ENCODE results near the gene PDLIM5. TPM values are rescaled to one million over a fixed set of nuclear protein-coding genes. Genes with fewer than 3 reads are reported as not detected.
"Not testable (repeated sequence)": the region's sequence is repeated elsewhere in the genome, so short reads cannot be mapped to it uniquely, and the experiment has no call there.

The PDLIM5 gene
- total RNA-seq, 1 experiment from 2014 or later, result 38.9 TPM

DNA sequence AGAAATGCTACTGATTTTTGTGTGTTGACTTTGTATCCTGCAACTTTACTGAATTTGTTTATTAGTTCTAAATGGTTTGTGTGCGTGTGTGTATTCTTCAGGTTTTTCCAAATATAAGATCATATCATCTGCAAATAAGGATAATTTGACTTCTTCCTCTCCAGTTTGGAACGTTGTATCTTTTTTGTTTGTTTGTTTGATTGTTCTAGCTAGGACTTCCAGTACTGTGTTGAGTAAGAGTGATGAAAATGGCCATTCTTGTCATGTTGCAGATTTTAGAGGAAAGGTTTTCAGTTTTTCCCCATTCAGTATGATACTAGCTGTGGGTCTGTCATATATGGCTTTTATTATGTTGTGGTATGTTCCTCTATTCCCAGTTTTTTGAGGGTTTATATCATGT, 61.8 kb downstream of the PDLIM5 start:
- not testable (repeated sequence) for H3K4me3 ChIP-seq; H3K27ac ChIP-seq; DNase-seq; H3K4me1 ChIP-seq; H3K9me3 ChIP-seq (replicated peaks); H3K27me3 ChIP-seq; H3K36me3 ChIP-seq

DNA sequence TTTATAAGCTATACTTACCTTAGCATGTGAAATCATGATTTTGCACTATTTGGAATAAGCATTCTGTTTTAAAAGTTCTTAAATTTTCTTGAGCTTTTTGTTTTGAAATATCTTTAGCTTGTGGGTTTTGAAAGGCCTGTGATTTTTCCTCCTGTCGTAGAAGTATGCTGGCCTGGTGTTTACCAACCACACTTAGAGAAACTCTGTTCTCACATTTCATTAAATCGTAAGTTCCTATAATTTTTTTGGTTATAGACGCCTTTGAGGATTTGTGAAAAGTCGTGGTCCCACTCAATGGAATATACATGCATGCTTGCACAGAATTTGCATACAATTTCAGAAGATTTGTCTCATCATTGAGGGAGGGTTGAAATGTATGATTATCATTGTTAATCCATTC, 63.6 kb downstream of the PDLIM5 start:
- Histone ChIP-seq H3K27ac (no peak overlapping the region), H3K27me3 (no peaks in the 10 kb centered on the region)
- DNase-seq, result no peak

DNA sequence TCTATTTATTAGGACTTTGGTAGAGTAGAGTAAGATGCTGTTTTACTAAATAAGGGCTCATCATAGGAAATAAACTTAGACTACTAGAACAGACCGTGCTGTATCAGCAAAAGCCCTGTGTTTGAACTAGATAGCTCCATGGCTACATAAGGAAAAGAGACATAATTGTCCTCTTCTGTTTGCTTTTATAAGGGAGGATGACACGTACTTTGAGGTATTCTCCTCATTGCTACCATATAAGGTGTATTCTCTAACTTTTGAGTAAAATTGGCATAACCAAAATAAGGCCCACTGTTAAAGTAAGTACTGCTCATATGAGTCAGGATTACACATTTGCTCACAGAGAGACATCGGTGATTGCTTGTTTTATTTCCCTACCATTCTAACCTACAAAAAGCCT, 64.3 kb downstream of the PDLIM5 start:
- Histone ChIP-seq H3K9me3 (replicated peaks) (no peaks in the 10 kb centered on the region), H3K27ac (no peak overlapping the region), H3K36me3 (no peaks in the 10 kb centered on the region), H3K27me3 (no peaks in the 10 kb centered on the region), H3K4me1 (no peaks in the 10 kb centered on the region), H3K4me3 (no peak overlapping the region)
- no peak for DNase-seq

More for the DNA sequence above, 63.6 kb downstream of the PDLIM5 start:
- Histone ChIP-seq H3K4me1 (no peaks in the 10 kb centered on the region), H3K9me3 (replicated peaks) (no peaks in the 10 kb centered on the region), H3K4me3 (no peak overlapping the region), H3K36me3 (no peaks in the 10 kb centered on the region)

DNA sequence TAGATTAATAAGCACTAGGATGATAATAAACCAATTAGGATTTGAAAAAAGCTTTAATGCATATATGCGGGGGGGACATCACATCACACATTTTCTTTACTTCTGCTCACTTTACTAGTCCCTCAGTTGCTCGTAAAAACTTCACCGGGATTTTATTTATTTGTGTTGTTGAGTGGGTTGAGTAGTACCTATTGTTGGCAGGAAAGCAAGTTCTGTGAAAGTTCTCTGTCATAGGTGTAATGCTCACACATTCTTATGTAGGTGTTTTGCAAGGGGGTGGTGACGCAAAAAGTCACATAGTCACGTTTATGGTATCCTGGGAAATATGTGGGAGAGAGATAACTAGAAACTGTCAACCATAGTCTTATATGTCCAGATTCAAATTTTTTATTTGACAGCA, 65.3 kb downstream of the PDLIM5 start:
- H3K27ac ChIP-seq, result no peak overlapping the region
- no peak overlapping the region for H3K4me3 ChIP-seq
- no peaks in the 10 kb centered on the region for H3K27me3 ChIP-seq
- no peaks in the 10 kb centered on the region for H3K9me3 ChIP-seq (replicated peaks)
- H3K4me1 ChIP-seq, result no peaks in the 10 kb centered on the region
- H3K36me3 ChIP-seq, result no peaks in the 10 kb centered on the region; the same call in 1 of the 2 replicates
- no peak for DNase-seq

DNA sequence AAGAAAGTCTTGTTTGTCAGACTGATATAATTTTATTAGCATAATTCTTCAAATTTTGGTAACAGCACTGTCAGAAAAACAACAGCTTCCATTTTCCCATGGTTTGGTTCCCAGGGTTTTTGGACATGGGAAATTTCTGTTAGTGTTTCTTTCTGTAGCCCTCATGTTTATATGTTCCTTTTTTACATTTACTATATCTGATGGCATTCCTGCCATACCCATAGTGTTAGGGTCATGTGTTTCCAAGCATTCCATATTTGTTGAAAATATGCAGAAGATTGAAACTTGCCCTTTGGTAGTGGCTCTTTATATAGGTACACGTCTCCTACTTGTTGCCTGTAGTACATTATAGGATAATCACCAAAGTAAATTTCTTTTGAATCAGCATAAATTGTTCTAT, 65.8 kb downstream of the PDLIM5 start:
- DNase-seq, result no peak
- Histone ChIP-seq H3K4me3 (no peak overlapping the region), H3K36me3 (no peaks in the 10 kb centered on the region; the same call in 1 of the 2 replicates), H3K27ac (no peak overlapping the region), H3K27me3 (no peaks in the 10 kb centered on the region), H3K4me1 (no peaks in the 10 kb centered on the region), H3K9me3 (replicated peaks) (no peaks in the 10 kb centered on the region)

DNA sequence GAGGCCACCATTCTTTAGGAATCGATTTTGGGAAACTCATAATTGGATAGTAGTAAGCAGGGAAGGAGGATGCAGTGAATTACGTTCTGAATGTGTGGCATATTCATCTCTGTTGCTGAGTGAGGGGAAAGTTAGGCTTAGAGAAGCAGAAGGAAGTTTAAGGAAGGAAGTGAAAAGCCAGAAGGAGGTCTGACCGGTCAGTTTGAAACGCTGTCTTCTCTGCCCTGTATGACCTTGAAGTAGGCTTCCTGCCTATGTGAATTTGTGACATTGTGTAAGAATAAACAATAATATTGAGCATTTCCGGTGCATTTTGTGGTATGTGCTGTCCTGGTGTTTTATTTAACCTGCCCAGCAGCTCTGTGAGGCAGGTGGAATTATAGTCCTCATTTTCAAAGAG, 67.3 kb downstream of the PDLIM5 start:
- H3K27ac ChIP-seq, result no peak overlapping the region
- H3K36me3 ChIP-seq, result no peaks in the 10 kb centered on the region; the same call in 1 of the 2 replicates
- no peak overlapping the region for H3K4me3 ChIP-seq
- H3K27me3 ChIP-seq, result no peaks in the 10 kb centered on the region
- no peaks in the 10 kb centered on the region for H3K9me3 ChIP-seq (replicated peaks)
- DNase-seq, result no peak
- no peaks in the 10 kb centered on the region for H3K4me1 ChIP-seq

- DNase-seq, result no peak
- Histone ChIP-seq H3K4me3 (no peak overlapping the region), H3K27me3 (no peaks in the 10 kb centered on the region), H3K36me3 (no peaks in the 10 kb centered on the region; the same call in 1 of the 2 replicates), H3K4me1 (no peaks in the 10 kb centered on the region), H3K9me3 (replicated peaks) (no peaks in the 10 kb centered on the region), H3K27ac (no peak overlapping the region)
Measured at GRCh38 chr4:94519925-94520789, 68.4 kb downstream of the PDLIM5 start.

- Histone ChIP-seq H3K36me3 (no peaks in the 10 kb centered on the region; the same call in 1 of the 2 replicates), H3K4me1 (no peaks in the 10 kb centered on the region), H3K4me3 (no peak overlapping the region), H3K9me3 (replicated peaks) (no peaks in the 10 kb centered on the region), H3K27me3 (no peaks in the 10 kb centered on the region), H3K27ac (no peak overlapping the region)
- no peak for DNase-seq
Measured at GRCh38 chr4:94523033-94523580, 71.4 kb downstream of the PDLIM5 start.

DNA sequence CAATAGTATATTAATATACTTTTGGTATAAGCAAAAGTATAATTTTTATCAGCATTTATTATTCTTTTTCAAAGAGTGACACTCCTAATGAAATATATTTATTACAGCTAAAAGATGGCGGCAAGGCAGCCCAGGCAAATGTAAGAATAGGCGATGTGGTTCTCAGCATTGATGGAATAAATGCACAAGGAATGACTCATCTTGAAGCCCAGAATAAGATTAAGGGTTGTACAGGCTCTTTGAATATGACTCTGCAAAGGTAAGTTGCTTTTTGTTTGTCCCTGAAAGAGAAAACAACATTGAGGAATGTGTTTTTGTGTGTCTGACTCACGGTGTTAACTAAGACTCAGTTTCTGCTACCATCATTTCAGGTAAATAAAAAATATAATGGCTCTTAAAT, 71.9 kb downstream of the PDLIM5 start:
- no peaks in the 10 kb centered on the region for H3K27me3 ChIP-seq
- no peaks in the 10 kb centered on the region for H3K9me3 ChIP-seq (replicated peaks)
- no peak overlapping the region for H3K4me3 ChIP-seq
- no peaks in the 10 kb centered on the region; the same call in 1 of the 2 replicates for H3K36me3 ChIP-seq
- no peak for DNase-seq
- H3K27ac ChIP-seq, result no peak overlapping the region
- H3K4me1 ChIP-seq, result no peaks in the 10 kb centered on the region

DNA sequence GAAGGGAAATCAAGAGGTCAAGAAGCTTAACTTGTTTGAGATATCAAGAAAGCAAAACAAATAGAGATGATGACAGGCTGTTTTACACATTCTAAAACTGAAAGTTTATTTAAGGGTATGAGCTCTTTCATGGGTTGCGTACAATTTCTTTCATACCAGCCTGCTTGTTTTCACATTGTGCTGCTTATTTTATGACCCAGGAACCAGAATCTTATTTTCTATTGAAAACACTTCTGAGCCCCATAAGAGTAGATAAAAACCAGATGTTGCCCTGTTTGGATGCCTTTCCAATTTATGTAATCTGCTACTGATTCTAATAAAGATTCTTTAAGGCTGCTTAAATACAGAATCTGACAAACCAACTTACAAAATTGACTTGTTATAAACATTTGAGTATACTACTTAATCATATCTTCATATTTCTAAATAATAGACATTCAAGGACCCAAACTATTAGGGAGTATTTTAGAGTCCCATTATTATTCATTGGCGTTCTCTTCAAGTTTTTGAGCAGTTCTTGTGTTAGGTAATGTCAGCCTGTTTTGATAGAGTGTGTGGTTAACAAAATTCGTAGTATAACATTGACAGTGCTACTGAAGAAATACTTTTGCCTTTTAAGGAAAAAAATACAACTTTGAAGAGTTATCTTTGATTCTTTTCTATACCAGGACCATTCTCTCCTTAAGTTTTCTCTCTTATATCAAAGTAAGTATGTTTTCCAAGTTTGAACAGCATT, 74.4 kb downstream of the PDLIM5 start:
- Histone ChIP-seq H3K4me1 (no peaks in the 10 kb centered on the region), H3K27ac (no peak overlapping the region), H3K36me3 (no peaks in the 10 kb centered on the region; the same call in 1 of the 2 replicates), H3K9me3 (replicated peaks) (no peaks in the 10 kb centered on the region), H3K27me3 (no peaks in the 10 kb centered on the region), H3K4me3 (no peak overlapping the region)
- DNase-seq, result no peak

DNA sequence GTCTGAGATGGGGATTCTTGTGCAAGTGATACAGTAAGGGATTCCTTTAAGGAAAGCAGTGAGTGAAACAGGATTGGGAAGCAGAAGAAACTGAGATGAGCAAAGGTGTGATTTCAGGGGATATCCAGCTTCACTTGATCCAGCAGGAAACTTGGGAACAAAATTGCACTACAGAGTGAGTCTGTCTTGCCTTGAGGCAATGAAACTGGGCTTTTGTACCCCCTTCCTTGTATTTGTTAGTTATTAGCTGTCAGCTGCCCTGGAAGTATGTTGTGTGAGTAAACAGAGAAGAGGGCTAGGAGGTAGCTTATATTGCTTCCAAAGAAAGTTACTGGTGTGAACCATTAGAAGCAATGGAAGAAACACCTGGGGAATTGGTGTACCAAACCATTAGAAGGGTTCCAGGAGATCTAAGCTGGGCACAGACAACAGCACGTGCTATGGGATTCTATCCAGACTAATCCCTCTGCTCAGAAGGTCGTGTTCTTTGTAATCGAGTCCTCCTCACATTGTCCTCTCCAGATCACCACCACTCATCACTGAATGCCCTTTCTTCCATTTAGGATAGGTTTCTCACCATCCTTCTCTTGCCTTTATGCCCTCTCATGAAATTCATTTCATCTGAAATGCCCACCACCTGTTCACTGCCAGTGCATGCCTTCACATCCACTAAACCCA, 76.0 kb downstream of the PDLIM5 start:
- H3K36me3 ChIP-seq, result no peaks in the 10 kb centered on the region
- no peaks in the 10 kb centered on the region for H3K9me3 ChIP-seq (replicated peaks)
- H3K4me1 ChIP-seq, result no peaks in the 10 kb centered on the region
- no peak overlapping the region for H3K4me3 ChIP-seq
- DNase-seq, result no peak
- H3K27me3 ChIP-seq, result no peaks in the 10 kb centered on the region
- no peak overlapping the region for H3K27ac ChIP-seq

DNA sequence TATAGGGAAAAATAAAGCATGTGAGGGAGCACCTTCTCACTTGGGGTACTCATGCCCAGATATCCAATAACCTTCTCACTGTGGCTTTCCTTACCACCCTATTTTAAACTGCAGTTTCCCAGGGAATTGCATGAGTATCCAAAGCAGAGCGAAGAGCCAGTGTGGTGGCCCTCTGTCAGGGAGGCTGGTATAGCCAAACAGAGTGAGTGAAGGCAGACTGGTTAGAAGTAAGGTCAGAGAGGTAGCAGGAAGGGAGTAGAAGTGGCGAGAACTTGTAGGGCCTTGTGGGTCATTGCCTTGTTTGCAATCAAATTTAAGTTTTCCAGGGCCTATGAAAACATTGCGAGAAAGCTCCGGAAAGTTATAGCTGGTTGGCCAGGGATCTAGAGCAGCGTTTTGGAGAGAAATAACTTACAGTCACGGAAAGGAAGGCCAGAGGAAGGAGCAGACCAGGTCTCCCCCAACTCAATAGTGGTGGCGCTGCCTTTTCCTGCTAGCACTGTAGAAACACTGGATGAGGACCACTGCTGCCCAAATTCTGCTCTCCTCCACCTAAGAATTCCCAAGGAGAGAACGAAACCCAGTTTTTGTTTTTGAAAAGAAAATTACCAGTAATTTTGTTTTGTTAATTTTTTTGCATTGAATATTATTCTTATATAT, 77.2 kb downstream of the PDLIM5 start:
- H3K36me3 ChIP-seq, result no peaks in the 10 kb centered on the region
- no peak overlapping the region for H3K4me3 ChIP-seq
- H3K4me1 ChIP-seq, result no peaks in the 10 kb centered on the region
- H3K27ac ChIP-seq, result no peak overlapping the region
- no peaks in the 10 kb centered on the region for H3K9me3 ChIP-seq (replicated peaks)
- no peak for DNase-seq
- H3K27me3 ChIP-seq, result no peaks in the 10 kb centered on the region

DNA sequence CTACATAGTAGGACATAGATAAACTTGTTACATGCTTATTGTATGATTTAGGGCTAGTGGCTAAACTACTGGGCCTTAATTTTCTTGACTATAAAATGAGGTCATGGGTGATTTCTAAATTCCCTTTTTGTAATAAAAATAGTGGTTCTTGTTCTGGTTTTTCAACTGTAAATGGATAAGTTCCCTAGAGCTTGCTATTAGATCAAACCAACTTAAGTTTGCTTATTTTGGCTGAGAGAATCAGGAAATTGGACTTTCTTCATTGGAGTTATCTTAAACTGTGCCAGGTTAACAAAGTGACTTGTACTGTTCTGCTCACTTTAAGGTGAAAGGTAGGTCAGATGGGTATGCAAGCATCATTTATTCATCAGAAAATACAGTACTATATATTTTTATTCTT, 78.3 kb downstream of the PDLIM5 start:
- H3K36me3 ChIP-seq, result no peaks in the 10 kb centered on the region
- no peak overlapping the region for H3K4me3 ChIP-seq
- H3K9me3 ChIP-seq (replicated peaks), result no peaks in the 10 kb centered on the region
- no peaks in the 10 kb centered on the region for H3K4me1 ChIP-seq
- DNase-seq, result no peak
- no peak overlapping the region for H3K27ac ChIP-seq
- no peaks in the 10 kb centered on the region for H3K27me3 ChIP-seq

DNA sequence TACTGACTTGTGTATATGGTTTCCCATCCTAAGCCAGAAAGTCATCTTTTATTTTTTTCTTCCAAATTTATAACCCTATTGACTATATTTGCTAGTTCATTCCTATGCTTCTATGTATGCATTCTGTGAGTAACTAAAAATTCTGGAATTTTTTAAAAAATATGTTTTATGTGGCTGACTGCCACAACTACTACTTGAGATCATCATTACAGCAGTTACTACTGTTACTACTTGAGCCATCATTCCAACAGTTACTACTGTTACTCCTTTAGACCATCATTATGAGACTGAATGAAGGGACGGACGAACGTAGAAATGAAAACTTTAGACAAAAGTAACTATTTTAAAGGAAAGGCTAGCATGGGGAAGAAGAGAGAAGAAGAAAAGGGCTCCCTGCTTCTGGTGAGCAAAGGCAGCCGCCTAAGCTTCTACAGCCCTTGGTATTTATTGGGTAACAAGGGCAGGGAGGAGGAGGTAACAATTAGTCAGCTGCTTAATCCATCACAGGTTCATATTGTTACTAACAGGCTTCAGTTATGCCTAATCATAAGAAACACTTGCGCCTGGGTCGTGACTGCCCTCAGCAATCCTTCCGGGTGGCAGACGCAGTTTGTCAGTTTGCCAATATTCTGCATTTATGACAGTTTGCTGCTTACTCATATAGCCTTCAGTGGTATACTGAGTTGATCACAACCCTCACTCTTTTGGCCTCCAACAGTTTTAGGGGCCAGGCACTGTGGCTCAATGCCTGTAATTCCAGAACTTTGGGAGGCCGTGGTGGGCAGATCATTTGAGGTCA, 80.4 kb downstream of the PDLIM5 start:
- no peak for DNase-seq
- Histone ChIP-seq H3K4me3 (no peak overlapping the region), H3K27me3 (no peaks in the 10 kb centered on the region), H3K4me1 (peaks cover 11% of the 10 kb centered on the region), H3K9me3 (replicated peaks) (no peaks in the 10 kb centered on the region), H3K27ac (no peak overlapping the region), H3K36me3 (no peaks in the 10 kb centered on the region)

Data from SJCRH30 (cell line).